SK-N-MC (cell line): Measurements from ENCODE around the gene DAD1.

Experiments used
- EZH2 ChIP-seq: fragments of 200-600 bp; sonication (generic); IDR thresholded peaks from one replicate; pipeline ENCODE4 v1.6.1; 2017; ENCODE audit warnings: antibody characterized with exemption
- FOXP2 ChIP-seq: optimal IDR thresholded peaks from 2 replicates; pipeline ENCODE3; 2011; ENCODE audit warnings: mild to moderate bottlenecking, moderate library complexity; ENCODE audit not compliant: insufficient read depth; ENCODE audit errors: extremely low read length, control extremely low read depth
- POLR2AphosphoS5 ChIP-seq: IDR thresholded peaks from 2 replicates; pipeline ENCODE4 v1.6.1; 2012; ENCODE audit warnings: mild to moderate bottlenecking, low read depth, low read length, borderline replicate concordance

GRCh38 chr14:22557846-22558220, 31.2 kb downstream of the DAD1 start:
- TF ChIP-seq POLR2AphosphoS5 = no peak
- no peak for TF ChIP-seq EZH2
- no peak for TF ChIP-seq FOXP2
